Measurements from ENCODE around the gene CYGB.

- TF ChIP-seq CTCF (IDR thresholded peaks at IDR 0.05) (peak in 1 of 6 experiments; percentile 16), POLR2A (IDR thresholded peaks at IDR 0.05) (no peak)
Observed at GRCh38 chr17:76528528-76529223, 8.8 kb downstream of the CYGB start.
